Activated CD4-positive, alpha-beta T cell treated with anti-CD3 and anti-CD28 coated beads for 24 hours (primary cell): ENCODE results near the gene HNRNPA2B1.
"Not testable (repeated sequence)": the region's sequence is repeated elsewhere in the genome, so short reads cannot be mapped to it uniquely, and the experiment has no call there.

ENCODE experiments used
- DNase-seq, 2 donors: peaks; one replicate each; pipeline ENCODE4 v3.0.0-alpha.2; 2020; ENCODE audit warnings: low read depth in 2 of 2

HNRNPA2B1 gene

DNA sequence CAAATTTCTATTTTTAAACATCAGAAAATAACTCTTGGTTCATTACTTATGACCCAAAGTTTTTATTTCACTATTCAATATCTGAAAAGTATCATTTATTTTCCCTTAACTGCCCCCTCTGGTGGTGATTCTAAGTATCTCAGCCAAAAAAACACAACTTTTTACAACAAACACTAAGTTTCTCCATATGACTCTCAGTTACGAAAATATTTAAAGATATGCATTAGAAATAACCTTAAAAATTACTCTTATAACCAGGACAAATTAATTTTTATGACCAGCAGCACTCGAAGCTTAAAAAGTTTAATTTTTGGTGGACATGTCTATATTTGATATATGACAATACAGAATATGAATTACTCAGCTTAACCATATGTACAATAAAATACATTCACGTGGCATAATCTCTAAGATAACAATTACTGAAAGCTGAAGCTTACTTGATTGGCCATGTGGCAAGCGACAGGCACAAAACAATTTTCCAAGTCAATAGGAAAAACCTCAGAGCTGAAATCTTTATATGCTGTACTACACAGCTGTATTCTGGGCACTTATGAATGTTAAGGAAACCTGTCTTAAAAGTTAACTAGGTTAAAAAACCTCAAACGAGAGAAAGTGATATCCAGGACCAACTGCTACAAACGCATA, 2.3 kb downstream of the HNRNPA2B1 start:
- no peak for DNase-seq

DNA sequence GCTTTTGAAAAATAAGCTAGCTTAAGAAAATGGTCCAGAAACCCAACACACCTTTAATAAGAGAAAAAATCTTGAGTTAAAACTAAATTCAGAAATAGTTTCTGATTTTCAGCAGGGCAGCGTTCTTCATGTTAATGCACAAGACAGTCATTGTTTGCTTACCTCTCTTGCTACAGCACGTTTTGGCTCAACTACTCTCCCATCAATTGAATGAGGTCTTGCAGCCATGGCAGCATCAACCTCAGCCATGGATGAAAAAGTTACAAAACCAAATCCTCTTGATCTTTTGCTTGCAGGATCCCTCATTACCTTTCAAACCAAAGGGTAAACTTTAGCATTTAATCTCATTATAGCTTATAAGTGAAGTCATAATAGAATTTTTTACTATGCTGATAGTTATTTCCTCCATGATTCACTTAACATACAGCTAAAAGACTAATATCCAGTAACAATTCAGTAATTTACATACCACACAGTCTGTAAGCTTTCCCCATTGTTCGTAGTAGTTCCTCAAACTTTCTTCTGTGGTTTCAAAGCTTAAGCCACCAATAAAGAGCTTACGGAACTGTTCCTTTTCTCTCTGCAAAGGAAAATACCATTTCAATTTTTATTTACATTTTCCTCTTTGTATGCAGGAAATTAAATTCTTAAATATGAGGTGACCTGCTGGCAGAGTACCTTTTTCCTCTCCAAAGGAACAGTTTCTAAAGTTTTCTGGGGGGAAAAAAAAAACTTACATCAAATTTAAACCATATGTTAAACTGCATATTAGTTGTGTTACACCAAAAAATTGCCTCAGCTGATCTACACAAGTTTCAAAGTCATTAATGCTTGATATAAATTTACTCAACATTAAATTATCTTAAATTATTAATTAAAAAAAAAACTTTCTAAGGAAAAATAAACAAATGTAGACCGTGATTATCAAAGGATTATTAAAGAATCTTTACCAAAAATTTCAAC, 3.1 kb downstream of the HNRNPA2B1 start:
- no peak for DNase-seq

GRCh38 chr7:26195867-26196657, 4.5 kb downstream of the HNRNPA2B1 start:
- DNase-seq: no peak

- no peak for DNase-seq
These were observed 5.4 kb downstream of the HNRNPA2B1 start for GRCh38 chr7:26195182-26195581.

GRCh38 chr7:26194764-26195163, 5.8 kb downstream of the HNRNPA2B1 start:
- DNase-seq: not testable (repeated sequence)

DNA sequence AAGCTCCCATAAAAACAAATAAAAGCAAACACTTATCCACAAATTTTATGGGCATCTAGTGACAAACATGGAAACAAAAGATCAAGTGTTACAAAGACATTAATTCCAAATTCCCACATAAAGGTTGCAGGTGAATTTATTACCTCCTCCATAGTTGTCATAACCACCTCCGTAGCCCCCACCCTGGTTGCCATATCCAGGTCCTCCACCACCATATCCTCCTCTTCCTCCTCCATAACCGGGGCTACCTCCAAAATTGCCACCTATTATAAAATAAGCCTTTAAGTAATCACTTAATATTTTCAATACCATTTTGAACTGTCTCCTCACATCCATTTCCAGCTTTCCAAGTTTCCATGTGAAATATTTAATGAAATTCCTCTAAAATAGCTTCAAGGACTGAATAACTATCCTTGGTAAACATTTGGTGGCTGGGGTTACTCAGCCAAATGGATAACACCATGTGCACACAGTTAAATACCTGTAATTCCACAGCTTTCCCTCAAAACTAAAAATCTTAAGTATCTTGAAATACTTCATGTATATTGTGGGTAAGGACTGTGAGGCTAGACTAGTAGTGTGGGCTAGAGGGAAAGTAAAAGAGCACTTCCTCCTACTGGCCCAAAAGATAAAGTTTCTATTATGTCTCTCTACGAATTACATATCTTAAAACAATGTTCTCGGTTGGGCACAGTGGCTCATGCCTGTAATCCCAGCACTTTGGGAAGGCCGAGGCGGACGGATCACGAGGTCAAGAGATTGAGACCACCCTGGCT, 6.9 kb downstream of the HNRNPA2B1 start:
- no peak for DNase-seq

DNA sequence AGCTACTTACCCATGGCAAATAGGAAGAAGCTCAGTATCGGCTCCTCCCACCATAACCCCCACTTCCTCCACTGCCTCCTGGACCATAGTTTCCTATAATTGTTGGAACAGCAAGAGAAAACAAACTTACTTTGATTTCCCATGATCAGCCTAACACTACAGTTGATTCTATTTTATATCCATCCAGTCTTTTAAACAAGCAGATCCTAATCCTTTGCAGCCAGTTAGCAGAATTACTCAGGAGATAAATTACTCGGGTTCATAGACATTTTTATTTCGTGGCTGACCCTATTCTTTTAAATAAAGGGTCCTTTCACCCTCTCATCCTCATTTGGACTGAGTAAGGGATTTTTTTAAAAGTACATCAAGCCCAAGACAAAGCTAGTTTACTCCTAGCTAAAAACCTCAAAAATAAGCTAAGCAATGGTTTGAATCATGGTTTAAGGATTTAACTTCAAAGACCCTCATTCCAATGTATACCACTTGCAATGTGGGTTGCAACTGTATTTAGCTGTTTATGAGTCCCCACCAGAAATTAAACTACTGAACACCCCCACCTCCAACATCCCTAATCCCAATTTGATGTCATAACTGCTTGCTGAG, 8.0 kb downstream of the HNRNPA2B1 start:
- no peak for DNase-seq

DNA sequence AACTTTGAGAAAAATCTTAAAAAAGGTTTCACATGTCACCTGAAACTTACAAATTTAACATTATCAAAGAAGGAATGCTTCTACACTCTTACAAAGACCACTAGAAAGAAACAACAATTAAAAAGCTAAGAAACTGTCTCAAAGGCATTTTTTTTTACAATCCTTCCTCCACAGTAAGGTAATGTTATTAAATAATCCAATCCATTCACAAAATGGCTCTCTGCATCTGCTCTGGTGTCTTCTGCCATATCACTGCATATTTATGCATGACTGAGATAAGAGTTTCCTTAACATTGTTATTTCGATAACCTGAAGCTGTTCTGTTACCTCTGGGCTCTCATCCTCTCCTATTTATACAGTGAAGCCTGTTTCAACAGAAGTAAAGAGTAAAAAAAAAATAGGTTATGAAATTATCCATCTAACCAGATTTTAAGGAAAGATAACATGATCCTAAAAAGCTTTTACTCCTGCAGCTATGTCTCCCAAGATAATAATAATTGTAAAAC, 8.5 kb downstream of the HNRNPA2B1 start:
- DNase-seq: no peak

DNA sequence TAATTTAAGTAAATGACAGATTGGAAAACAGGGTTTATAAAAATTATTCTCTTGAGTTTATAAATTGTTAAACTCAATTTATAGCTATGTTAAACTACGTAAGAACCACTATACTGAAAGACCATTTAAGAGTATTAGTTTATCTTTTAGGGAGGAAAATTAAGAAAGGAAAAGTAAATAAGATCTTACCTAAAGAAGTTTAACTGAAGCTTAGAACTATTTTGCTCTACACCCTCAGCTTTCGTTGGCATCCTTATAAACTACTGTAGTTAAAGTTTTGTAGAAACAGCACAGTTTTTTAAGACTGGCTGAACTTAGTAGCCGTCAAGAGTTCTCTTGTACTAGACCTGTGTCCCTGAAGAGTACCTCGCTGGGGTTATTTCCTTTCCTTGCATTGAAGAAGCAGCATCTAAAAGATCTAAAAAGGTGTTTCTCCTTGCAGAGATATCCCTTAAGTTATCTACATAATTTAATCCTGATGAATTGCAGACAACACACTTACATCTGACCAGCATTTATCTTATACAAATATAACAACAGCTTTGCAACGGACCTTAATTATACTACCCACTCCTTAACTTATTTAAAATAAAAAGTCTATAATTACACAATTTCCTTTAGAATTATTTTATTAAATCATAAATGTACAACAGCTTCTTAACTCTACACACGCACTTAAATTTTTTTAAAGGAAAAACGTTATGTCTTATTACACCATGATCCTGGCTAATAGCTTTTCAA, 9.1 kb downstream of the HNRNPA2B1 start:
- no peak for DNase-seq

- no peak for DNase-seq
These were observed 10.1 kb downstream of the HNRNPA2B1 start for GRCh38 chr7:26190417-26190869.

DNA sequence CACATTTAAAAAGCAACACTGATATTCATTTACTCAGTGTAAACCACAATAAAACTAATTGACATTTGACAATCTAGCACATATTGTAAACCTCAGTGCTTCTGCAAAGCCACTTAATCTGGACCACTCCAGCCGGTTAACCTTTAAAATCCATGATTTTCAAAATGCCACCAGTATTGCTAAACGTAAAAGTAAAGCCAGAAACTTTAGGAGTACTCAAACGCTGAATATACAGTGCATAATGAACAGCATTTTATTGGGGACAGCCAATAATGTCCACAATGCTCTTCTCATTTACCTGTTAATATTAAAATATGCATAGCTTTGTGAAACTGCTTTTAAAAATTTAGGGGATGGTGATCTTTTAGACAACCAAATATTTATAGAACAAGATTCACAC, 10.8 kb downstream of the HNRNPA2B1 start:
- DNase-seq: no peak

DNA sequence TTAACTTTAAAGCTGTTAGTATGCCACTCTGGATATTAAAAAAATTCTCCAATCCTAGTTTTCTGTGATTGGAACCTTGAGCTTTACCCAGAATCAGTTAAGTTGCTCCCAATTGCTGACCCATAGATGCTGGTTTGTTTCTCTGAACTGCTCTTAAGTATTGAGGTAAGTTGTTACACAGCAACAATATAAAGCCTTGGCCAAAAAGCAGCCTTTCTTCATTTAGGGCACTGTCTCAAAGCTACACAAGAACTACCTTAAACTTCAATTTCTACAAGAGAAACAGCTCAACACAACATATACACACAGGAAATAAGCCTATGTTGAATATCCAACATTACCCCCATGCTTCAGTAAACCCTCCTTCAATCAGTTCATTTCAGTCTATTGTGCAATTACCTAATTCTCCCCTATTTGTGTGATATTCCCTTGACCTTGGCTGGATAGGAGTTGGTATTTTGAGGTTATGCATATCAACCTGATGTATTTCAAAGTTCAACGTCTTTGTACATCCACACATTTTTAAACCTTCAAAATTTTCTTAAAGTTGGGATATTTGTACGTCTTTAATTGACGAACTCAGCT, 11.5 kb downstream of the HNRNPA2B1 start:
- DNase-seq: no peak

DNA sequence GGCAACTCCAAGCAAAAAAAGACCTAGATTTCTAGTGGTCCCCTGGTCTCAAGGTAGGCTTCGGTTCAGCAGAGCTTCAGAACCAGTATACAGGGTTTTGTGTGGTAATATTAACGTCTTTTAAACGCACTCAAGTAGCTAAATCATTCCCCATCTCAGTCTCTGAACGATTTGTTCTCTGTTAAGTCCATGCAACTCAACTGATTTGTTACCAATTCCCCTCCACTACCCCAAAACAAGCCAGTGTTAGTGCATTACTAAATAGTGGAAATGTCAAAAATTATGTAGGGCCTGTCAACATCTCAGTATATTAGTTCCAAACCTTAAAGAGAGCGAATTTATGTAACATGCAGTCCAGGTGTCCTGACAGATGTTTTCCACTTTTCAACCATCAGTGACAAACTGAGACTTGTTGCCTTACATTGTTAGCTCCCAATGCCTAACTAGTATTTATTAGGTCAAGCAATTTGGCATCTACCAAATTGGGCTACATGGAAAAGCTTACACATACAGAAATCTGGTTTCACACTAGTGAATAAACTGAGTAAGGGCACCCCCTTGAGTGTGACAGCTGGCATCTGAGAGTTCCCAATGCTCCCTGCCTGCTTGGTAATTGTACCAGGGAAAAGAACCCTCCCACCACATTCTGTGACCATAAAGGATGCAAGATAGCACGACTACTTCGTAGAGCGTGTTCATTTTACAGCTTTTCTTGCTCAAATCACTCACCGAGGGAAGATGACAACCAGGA, 12.2 kb downstream of the HNRNPA2B1 start:
- no peak for DNase-seq

GRCh38 chr7:26187380-26188205, 13.0 kb downstream of the HNRNPA2B1 start:
- no peak for DNase-seq

DNA sequence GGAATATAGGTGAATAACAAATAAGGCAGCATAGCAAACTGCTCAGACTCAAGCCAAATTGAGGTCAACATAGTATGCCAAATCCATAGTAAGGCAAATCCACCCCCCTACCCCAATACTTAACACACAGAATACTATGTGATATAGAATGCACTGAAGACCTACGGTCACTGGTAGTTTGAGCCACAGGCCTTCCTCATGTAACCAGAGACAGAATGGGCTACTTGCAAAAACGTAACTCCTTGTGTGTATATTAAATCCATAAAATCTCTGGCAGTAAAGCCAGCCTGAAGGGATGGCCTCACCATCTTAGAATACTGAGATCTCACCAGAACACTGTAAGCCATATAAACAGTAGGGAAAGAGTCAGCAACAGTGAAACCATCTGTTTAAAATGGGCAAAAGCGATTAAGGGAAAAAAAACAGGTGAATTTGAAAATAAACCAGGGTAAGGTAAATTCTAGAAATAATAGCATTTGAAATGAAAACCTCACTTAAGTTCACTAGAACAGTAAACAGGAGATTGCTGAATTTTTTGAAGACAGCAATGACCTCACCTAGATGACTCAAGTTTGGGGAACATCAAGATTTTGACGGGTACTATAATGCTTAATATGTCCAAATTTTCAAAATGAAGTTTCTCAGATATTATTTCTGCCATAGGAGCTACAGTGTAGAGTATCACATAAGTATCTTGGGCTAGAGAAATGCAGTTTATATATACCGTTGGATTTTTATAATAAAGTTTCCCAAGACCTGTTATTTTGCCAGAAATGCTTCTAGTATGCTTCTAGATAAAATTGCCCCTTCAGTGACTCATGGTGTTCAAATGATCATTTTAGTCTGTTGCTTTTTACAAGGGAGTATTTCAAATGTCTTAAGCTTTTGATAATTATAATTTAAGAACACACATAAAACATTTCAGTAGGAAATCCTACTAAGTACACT, 13.9 kb downstream of the HNRNPA2B1 start:
- DNase-seq: no peak

- DNase-seq: no peak
These were observed 14.7 kb downstream of the HNRNPA2B1 start for GRCh38 chr7:26185844-26186180.
